Stomach (tissue), 4 donors: Measurements from ENCODE around the gene JMJD7.

ENCODE experiments used
- CTCF ChIP-seq, 7 experiments: fragments of 450-650 bp in 4 of 7; fragments of 200-600 bp in 3 of 7; sonication (generic) in 3 of 7; IDR thresholded peaks; one replicate each; pipeline ENCODE4 v1.5.1; 2016 to 2019; ENCODE audit warnings: antibody characterized with exemption in 7 of 7, control low read depth in 2 of 7, mild to moderate bottlenecking in 1 of 7
- EP300 ChIP-seq: sonication (generic); formaldehyde crosslinking; IDR thresholded peaks from one replicate; pipeline ENCODE4 v1.6.1; 2017; ENCODE audit warnings: antibody characterized with exemption
- POLR2A ChIP-seq, 4 donors: fragments of 450-650 bp; IDR thresholded peaks; one replicate each; pipeline ENCODE4 v1.6.1; 2016; ENCODE audit warnings: antibody characterized with exemption in 4 of 4, control low read depth in 2 of 4, mild to moderate bottlenecking in 1 of 4, moderate library complexity in 1 of 4

- TF ChIP-seq CTCF (IDR thresholded peaks at IDR 0.05) (no peak), POLR2A (IDR thresholded peaks at IDR 0.05) (no peak), EP300 (no peak)
These were observed 29.0 kb upstream of the JMJD7 start for GRCh38 chr15:41798607-41799487.
